GM19240 (cell line): ENCODE measurements around the gene GNL1.

Source experiments
- DNase-seq: peaks from one replicate; pipeline ENCODE4 v3.0.0; 2011; ENCODE audit warnings: low spot score; ENCODE audit not compliant: insufficient read length

Gene GNL1

GRCh38 chr6:30556066-30556905 lies at the start of gene GNL1:
TSS of gene GNL1 (minus strand) at chr6:30556489. CDS start at chr6:30556203, 286 bp downstream.
- peak; percentile 60 for DNase-seq

- DNase-seq: no peak
These were observed 47.7 kb upstream of the GNL1 start for GRCh38 chr6:30603961-30604360.

- DNase-seq: no peak
These were observed 45.7 kb upstream of the GNL1 start for GRCh38 chr6:30601815-30602641.

- DNase-seq: no peak
These were observed 45.1 kb upstream of the GNL1 start for GRCh38 chr6:30601436-30601814.

GRCh38 chr6:30600451-30600961 lies 44.2 kb upstream of the GNL1 start:
- DNase-seq: no peak

GRCh38 chr6:30599625-30600324 lies 43.5 kb upstream of the GNL1 start:
- no peak for DNase-seq

GRCh38 chr6:30598912-30599624 lies 42.8 kb upstream of the GNL1 start:
- DNase-seq: no peak

GRCh38 chr6:30597315-30598144 lies 41.2 kb upstream of the GNL1 start:
- peak; percentile 77 for DNase-seq

- DNase-seq: no peak
These were observed 36.0 kb upstream of the GNL1 start for GRCh38 chr6:30592287-30592686.

- DNase-seq: no peak
These were observed 34.7 kb upstream of the GNL1 start for GRCh38 chr6:30591008-30591407.

- DNase-seq: no peak
These were observed 34.2 kb upstream of the GNL1 start for GRCh38 chr6:30590509-30590908.

- no peak for DNase-seq
These were observed 33.6 kb upstream of the GNL1 start for GRCh38 chr6:30589754-30590358.

- DNase-seq: no peak
These were observed 27.6 kb upstream of the GNL1 start for GRCh38 chr6:30583921-30584320.

- DNase-seq: no peak
These were observed 21.8 kb upstream of the GNL1 start for GRCh38 chr6:30578051-30578450.

- no peak for DNase-seq
These were observed 16.8 kb upstream of the GNL1 start for GRCh38 chr6:30573113-30573512.

GRCh38 chr6:30572148-30572547 lies 15.9 kb upstream of the GNL1 start:
- DNase-seq: no peak

GRCh38 chr6:30571762-30572082 lies 15.4 kb upstream of the GNL1 start:
- DNase-seq: no peak

- DNase-seq: peak; percentile 94
These were observed 14.9 kb upstream of the GNL1 start, which contains the start of gene ABCF1 for GRCh38 chr6:30571075-30571761. TSS of gene ABCF1 (plus strand) at chr6:30571442. CDS start at chr6:30571488, 46 bp downstream.

- no peak for DNase-seq
These were observed 14.4 kb upstream of the GNL1 start for GRCh38 chr6:30570740-30571074.
